Measurements from ENCODE around the gene ZMYM2.

Gene ZMYM2

DNA sequence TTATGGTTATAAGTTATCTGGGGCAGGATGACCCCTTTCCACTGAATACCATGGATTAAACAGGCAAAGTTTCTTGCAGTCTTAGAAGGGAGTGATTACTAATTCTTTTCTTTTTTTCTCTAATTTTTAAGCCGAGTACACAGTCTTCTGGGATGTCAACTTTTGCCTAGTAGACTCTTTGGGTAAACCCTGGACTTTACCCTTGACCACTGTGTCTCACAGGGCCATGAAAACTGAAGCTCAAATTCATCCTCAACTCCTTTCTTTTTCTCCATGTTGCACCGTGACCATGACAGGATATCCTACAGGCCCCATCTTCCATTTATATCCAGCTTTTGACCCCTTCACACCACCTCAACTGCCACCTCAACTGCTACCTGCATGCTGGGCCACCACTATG lies 150.5 kb downstream of the ZMYM2 start:
- DNase-seq (ENCODE audit: low read depth) = no peak
- no peak overlapping the region for H3K4me3 ChIP-seq (ENCODE audit: low read depth, low read length)
- in situ Hi-C loops (cut with HindIII; ENCODE audit: low sequenced_read_pairs) = no loop called here
- TF ChIP-seq, protein P1, sequence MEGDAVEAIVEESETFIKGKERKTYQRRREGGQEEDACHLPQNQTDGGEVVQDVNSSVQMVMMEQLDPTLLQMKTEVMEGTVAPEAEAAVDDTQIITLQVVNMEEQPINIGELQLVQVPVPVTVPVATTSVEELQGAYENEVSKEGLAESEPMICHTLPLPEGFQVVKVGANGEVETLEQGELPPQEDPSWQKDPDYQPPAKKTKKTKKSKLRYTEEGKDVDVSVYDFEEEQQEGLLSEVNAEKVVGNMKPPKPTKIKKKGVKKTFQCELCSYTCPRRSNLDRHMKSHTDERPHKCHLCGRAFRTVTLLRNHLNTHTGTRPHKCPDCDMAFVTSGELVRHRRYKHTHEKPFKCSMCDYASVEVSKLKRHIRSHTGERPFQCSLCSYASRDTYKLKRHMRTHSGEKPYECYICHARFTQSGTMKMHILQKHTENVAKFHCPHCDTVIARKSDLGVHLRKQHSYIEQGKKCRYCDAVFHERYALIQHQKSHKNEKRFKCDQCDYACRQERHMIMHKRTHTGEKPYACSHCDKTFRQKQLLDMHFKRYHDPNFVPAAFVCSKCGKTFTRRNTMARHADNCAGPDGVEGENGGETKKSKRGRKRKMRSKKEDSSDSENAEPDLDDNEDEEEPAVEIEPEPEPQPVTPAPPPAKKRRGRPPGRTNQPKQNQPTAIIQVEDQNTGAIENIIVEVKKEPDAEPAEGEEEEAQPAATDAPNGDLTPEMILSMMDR (IDR thresholded peaks at IDR 0.05; ENCODE audit: low read depth, low read length, missing control alignments) = no peak

DNA sequence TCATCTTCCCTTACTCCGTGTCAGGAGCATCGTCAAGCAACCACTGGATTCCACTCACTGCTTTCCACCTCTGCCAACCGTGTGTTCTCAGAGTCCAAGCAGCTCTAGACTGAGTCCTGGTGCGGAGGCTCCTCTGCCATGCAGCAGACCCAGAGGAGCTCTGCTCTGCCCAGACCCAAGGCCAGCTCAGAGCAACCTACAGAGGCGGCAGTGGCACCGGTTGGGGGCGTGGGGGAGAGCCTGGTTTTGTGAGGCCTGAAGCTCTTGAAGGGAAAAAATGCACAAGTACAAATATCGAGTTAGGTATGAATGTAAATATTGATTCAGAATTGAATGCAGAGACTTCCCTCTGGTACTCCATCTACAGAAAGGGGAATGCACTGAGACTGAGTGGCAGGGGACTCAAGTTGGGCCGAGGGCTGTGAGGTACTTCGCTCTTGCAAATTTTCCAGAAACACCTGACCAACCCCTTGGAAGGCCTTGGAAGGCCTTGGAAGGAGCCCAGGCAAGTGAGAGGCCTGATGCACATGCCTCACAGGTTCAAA lies 155.6 kb downstream of the ZMYM2 start:
- in situ Hi-C loops (cut with HindIII; ENCODE audit: low sequenced_read_pairs) = no loop called here
- H3K4me3 ChIP-seq (ENCODE audit: low read depth, low read length) = no peak overlapping the region
- no peak for DNase-seq (ENCODE audit: low read depth)
- TF ChIP-seq, protein P1 (IDR thresholded peaks at IDR 0.05; ENCODE audit: low read depth, low read length, missing control alignments) = no peak

DNA sequence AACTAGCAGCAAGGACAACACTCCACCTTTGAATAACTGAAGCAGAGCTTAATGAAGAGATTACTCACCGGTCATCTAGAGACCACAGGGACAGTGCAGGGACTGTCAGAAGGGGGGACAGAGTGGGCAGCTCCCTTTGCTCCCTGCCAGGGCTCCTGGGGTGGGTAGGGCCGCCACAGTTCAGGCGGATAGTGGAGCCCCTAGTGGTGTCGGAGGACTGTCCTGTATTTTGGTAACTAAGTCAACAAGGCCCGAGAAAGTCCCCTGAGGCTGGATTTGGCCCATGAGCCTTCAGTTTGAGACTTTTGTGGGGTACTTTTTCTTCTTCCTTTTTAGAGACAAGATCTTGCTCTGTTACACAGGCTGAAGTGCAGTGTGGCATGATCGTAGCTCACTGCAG lies 157.7 kb downstream of the ZMYM2 start:
- H3K4me3 ChIP-seq (ENCODE audit: low read depth, low read length) = no peak overlapping the region
- in situ Hi-C loops (cut with HindIII; ENCODE audit: low sequenced_read_pairs) = no loop called here
- no peak for DNase-seq (ENCODE audit: low read depth)
- TF ChIP-seq, protein P1 (IDR thresholded peaks at IDR 0.05; ENCODE audit: low read depth, low read length, missing control alignments) = no peak

DNA sequence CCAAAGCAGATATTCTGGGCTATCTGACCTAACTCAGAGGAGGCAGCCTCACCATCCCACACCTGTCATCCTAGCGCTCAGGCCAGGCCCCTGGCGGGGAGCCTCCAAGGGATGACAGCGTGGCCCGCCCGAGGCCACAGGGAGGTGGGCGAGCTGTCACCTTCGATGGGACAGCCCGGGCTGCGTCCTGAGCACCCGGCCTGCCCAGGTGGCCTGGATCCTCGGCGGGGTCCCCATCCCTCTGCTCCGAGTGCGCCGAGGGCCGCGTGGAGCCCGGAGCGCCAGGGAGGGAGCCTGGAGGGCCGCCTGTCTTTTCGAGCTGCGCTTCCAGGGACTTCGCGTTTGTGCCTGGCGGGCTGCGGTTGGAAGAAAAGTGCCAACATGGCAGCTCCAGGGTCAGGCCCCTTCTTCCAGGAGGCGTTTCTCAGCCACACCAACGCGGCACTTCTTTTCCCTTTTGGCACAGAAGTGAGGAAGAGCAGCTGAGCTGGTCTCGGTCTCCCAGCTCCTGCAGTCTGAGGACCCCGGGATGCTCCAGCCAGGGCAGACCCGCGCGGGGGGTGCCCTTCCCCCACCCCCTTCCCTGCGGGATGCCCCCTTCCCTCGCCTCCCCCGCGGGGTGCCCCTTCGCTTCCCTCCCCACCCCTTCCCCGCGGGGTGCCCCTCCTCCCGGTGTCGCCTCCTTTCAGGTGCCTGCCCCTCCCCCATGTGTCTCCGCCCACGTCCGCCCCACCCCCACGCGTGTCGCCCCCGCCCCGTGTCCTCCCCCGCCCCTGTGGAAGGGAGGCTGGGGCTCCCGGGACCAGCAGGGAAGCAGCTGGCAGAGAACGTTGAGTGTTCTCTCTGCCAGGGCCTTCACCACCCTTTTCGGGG lies 160.0 kb downstream of the ZMYM2 start:
- DNase-seq (ENCODE audit: low read depth) = no peak
- in situ Hi-C loops (cut with HindIII; ENCODE audit: low sequenced_read_pairs) = no loop called here

DNA sequence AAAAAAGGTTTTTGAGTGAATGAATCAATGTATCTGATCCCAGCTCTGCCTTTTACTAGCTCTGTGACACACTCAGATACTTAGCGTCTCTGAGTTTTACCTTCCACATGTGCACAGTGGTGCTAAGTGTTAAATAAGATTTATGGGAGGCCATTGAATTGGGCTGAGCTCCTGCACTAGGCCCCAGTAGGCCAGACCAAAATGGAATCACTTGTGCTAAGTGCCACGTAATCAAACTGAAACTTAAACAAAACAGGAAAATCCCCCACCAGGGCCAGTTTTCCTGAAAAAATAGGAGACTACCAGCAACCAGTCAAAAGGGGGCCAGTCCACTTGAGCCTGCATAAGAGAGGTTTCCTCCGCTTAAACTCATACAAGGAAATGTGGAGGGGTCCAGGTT lies 161.4 kb downstream of the ZMYM2 start:
- in situ Hi-C loops (cut with HindIII; ENCODE audit: low sequenced_read_pairs) = no loop called here
- no peak for DNase-seq (ENCODE audit: low read depth)
- TF ChIP-seq, protein P1 (IDR thresholded peaks at IDR 0.05; ENCODE audit: low read depth, low read length, missing control alignments) = no peak
- no peak overlapping the region for H3K4me3 ChIP-seq (ENCODE audit: low read depth, low read length)

More for the DNA sequence above, 160.0 kb downstream of the ZMYM2 start:
- peak overlapping the region; percentile 44 for H3K4me3 ChIP-seq (ENCODE audit: low read depth, low read length)
- TF ChIP-seq, protein P1 (IDR thresholded peaks at IDR 0.05; ENCODE audit: low read depth, low read length, missing control alignments) = no peak

DNA sequence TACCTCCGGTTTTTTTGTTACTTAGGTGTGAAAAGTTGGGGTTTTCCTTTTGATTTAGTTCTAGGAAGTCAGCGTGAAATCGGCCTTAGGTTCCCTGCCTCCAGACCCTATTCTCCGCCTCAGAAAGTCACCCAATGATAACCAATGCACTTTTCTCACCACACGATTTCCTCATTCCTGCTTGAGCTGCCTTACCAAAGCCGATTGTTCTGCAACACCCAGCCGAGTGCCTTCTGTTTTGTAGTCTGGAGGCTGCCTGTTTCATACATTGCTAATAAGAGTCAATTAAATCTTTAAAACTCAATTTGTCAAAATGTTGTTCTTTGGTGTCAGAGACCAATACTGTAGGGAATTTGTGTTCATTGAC lies 162.6 kb downstream of the ZMYM2 start:
- TF ChIP-seq, protein P1 (IDR thresholded peaks at IDR 0.05; ENCODE audit: low read depth, low read length, missing control alignments) = no peak
- in situ Hi-C loops (cut with HindIII; ENCODE audit: low sequenced_read_pairs) = no loop called here
- no peak for DNase-seq (ENCODE audit: low read depth)
- no peak overlapping the region for H3K4me3 ChIP-seq (ENCODE audit: low read depth, low read length)

Measured in astrocyte of the cerebellum (primary cell).